ENCODE results near the gene NRIP3. TPM values are rescaled to one million over a fixed set of nuclear protein-coding genes. Genes with fewer than 3 reads are reported as not detected.

NRIP3 gene
- total and polyA plus RNA-seq, 2 donors (not counting 3 experiments of a cell fraction or from before 2014, with no cell fraction given), result 3.7 to 9.9 TPM

DNA sequence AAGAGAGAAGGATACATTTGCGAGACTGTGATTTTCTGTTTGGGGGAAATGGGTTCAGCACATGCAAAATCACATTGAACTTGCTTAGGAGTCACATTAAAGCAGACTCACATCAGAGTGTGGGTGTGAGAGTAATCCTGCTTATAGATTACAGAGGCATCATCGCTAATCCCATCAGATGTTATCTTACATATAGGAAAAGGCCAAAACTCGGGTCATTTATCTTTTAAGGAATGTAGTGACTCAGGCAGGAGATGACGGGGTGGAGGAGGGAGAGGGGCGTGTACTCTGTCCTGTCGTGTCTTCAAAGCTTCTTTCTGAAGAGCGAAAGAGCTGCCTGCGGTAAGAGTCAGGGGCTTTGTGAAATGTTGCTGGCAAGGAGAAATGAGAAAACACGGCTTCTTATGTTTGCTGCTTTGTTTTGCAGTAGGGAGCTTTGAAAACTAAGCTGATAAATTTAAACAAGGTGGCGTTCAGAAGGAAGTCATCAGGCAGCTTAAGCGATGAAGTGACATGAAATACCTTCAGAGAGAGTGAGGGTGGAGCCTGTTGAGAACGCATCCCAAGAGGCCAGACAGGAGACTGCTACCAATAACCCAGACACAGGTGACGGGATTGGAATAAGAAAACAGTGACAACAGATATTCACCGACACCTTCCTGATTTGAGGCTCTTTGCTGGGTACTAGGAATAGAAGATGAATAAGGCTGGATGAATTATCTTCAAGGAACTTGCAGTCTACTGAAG lies 68.9 kb downstream of the NRIP3 start:
- Histone ChIP-seq H3K36me3 (ENCODE audit: control insufficient read depth in 2 of 2, extremely low read depth in 1 of 2, insufficient read depth in 2 of 2, low read length in 2 of 2) (no peaks in the 10 kb centered on the region), H3K9ac (replicated peaks; ENCODE audit: extremely low read depth, insufficient read depth, low read length) (no peak overlapping the region), H3K79me2 (ENCODE audit: control insufficient read depth, insufficient read depth, low read length) (no peaks in the 10 kb centered on the region), H3K27me3 (ENCODE audit: control insufficient read depth in 2 of 2, insufficient read depth in 2 of 2, low read length in 2 of 2) (no peaks in the 10 kb centered on the region), H2AFZ (ENCODE audit: low read depth, low read length) (peak overlapping the region; percentile 51), H3K4me1 (ENCODE audit: control insufficient read depth, extremely low read depth, insufficient read depth, low read length) (peaks cover 7% of the 10 kb centered on the region), H3K9me3 (replicated peaks; ENCODE audit: control insufficient read depth, insufficient read depth, low read length) (no peaks in the 10 kb centered on the region), H3K4me3 (replicated peaks in 1 of 3; ENCODE audit: insufficient read depth in 1 of 3, low read depth in 1 of 3, low read length in 3 of 3) (no peak overlapping the region), H3K4me2 (ENCODE audit: insufficient read depth, low read length) (peak overlapping the region; percentile 39), H3K27ac (ENCODE audit: insufficient read depth, low read depth, low read length) (no peak overlapping the region), H4K20me1 (replicated peaks; ENCODE audit: control insufficient read depth, extremely low read depth, insufficient read depth, low read length) (no peaks in the 10 kb centered on the region), H3K9me1 (replicated peaks; ENCODE audit: control insufficient read depth, extremely low read depth, insufficient read depth, low read length) (no peaks in the 10 kb centered on the region)
- no peak for DNase-seq (ENCODE audit: low read depth, low spot score)
- POLR2A ChIA-PET, result no interaction called here
- CTCF ChIA-PET, result interaction anchor here (0.6 to 1.0 kb wide), 3 partner anchors 21 to 203 kb away, joined by 3 to 5 read pairs (median 3); no protein-coding TSS in a partner anchor
- intact Hi-C loops (cut with micrococcal nuclease) (no loop called here), dilution Hi-C loops (cut with MboI; ENCODE audit: extremely low pct_ligation_motif_present, low sequenced_read_pairs) (no loop called here)
- BruUV-seq (replicated peaks), result no TSS peak
- TF ChIP-seq, protein P1, sequence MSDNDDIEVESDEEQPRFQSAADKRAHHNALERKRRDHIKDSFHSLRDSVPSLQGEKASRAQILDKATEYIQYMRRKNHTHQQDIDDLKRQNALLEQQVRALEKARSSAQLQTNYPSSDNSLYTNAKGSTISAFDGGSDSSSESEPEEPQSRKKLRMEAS (IDR thresholded peaks at IDR 0.05; ENCODE audit: insufficient read depth, insufficient read length), result no peak
- TF ChIP-seq, protein P2, sequence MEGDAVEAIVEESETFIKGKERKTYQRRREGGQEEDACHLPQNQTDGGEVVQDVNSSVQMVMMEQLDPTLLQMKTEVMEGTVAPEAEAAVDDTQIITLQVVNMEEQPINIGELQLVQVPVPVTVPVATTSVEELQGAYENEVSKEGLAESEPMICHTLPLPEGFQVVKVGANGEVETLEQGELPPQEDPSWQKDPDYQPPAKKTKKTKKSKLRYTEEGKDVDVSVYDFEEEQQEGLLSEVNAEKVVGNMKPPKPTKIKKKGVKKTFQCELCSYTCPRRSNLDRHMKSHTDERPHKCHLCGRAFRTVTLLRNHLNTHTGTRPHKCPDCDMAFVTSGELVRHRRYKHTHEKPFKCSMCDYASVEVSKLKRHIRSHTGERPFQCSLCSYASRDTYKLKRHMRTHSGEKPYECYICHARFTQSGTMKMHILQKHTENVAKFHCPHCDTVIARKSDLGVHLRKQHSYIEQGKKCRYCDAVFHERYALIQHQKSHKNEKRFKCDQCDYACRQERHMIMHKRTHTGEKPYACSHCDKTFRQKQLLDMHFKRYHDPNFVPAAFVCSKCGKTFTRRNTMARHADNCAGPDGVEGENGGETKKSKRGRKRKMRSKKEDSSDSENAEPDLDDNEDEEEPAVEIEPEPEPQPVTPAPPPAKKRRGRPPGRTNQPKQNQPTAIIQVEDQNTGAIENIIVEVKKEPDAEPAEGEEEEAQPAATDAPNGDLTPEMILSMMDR (IDR thresholded peaks at IDR 0.05; ENCODE audit: extremely low read depth in 1 of 2, insufficient read depth in 1 of 2, low read depth in 1 of 2, low read length in 2 of 2), result no peak
- TF ChIP-seq JUN (IDR thresholded peaks at IDR 0.05; ENCODE audit: borderline replicate concordance, insufficient read depth, insufficient read length, low read depth) (no peak), MYC (IDR thresholded peaks at IDR 0.05; ENCODE audit: low read depth, low read length) (no peak), GATA2 (IDR thresholded peaks at IDR 0.05; ENCODE audit: insufficient read depth, insufficient read length, low read depth, low read length) (peak; percentile 77), POLR2AphosphoS5 (IDR thresholded peaks at IDR 0.05; ENCODE audit: insufficient read depth, low read depth, low read length) (no peak), POLR2A (IDR thresholded peaks at IDR 0.05; ENCODE audit: low read depth, low read length) (no peak)
- no peak for FAIRE-seq

Data from endothelial cell of umbilical vein (primary cell).